ENCODE results near the gene RBBP9. TPM values are rescaled to one million over a fixed set of nuclear protein-coding genes. Genes with fewer than 3 reads are reported as not detected.

The RBBP9 gene
- total RNA-seq, result 11.8 and 13.2 TPM in 2 replicates

DNA sequence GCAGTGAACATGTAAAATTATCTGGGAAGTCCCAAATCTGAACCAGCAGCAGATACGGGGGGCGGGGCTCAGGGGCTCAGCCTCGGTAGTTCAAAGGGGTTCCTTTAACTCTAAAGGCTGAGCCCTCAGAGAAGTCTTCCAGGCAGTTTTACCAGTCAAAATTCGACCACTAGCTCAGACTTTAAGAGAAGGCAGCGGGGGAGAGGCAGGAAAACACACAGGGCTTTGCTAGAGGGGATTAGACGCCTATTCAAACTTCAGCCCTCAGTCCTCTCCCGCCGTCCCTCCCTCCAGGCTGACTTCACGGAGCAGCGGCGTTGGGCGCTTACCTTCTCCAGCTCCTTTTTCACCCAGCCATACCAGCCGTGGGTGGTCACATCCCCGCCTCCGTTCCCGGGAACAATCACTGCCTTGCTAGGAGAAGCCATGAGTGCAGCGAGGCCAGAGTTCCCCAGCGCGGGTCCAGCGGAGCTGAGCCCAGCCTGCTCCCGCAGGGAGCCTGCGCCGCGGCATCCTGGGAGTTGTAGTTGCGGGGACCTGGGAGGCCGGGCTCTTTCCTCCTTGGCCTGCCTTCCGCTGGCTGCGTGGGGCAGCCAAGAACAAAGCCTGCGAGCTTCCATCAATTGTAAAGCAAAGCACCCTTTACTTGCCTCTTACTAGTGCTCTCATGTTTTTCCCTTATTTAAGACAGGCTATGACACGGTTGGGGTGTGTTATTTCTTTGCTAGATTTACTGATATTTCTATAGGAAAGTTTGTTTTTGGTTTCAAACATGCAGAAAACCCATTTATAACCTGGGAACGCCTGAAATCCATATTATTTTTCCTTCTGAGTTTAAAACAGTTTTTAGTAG lies at the start of gene RBBP9:
RBBP9 (minus strand) TSS at position 486 of the 853 bp plus-strand sequence; CDS start at position 428, 58 bp downstream.

GRCh38 chr20:18507218-18508191 lies 10.5 kb upstream of the RBBP9 start, which contains the start of gene SEC23B:
TSS of gene SEC23B (plus strand) at chr20:18507940. CDS start at chr20:18510836, 2,896 bp downstream.

GRCh38 chr20:18466894-18467730 lies 29.9 kb downstream of the RBBP9 start, which contains the start of the genes DZANK1 and POLR3F:
TSS of gene DZANK1 (minus strand) at chr20:18467030. CDS start at chr20:18465358, 1,672 bp downstream.
TSS of gene POLR3F (plus strand) at chr20:18467390. CDS start at chr20:18467507, 117 bp downstream.

Other genes with a start within 250 kb of the RBBP9 start
- 14.5 and 17.2 TPM in 2 replicates for gene ZNF133, start 208.7 kb downstream of the RBBP9 start, total RNA-seq
- gene DZANK1, start 30.2 kb downstream of the RBBP9 start, total RNA-seq, result 0.33 and 0.43 TPM in 2 replicates
- 12.9 and 20.4 TPM in 2 replicates for gene POLR3F, start 29.8 kb downstream of the RBBP9 start, total RNA-seq
- gene SEC23B, start 10.7 kb upstream of the RBBP9 start, total RNA-seq, result 33.3 and 37.4 TPM in 2 replicates
- 85.3 and 164 TPM in 2 replicates for gene SMIM26, start 70.2 kb upstream of the RBBP9 start, total RNA-seq
- gene DTD1, start 90.8 kb upstream of the RBBP9 start, total RNA-seq, result 59.1 and 69.1 TPM in 2 replicates